Heart left ventricle (tissue), 16 donors: Measurements from ENCODE around the gene DAND5. TPM values are rescaled to one million over a fixed set of nuclear protein-coding genes. Genes with fewer than 3 reads are reported as not detected.

Source experiments
- ATAC-seq, 4 donors: fragments of 200-7000 bp; cut with Tn5 transposase; one replicate each; pipeline ENCODE4 v1.9.1; 2020 to 2022; ENCODE audit warnings: moderate library complexity in 4 of 4, mild to moderate bottlenecking in 3 of 4, moderate number of reproducible peaks in 1 of 4
- DNase-seq, 5 donors: peaks; one replicate each; pipeline ENCODE4 v3.0.0-alpha.2; 2020
- H3K27ac ChIP-seq, 12 donors: fragments of 200-600 bp; sonication (generic) in 4 of 12; one replicate each; pipeline versions ENCODE4 v1.5.0 to v1.8.0; 2016 to 2022; ENCODE audit warnings: mild to moderate bottlenecking in 2 of 12
- H3K27me3 ChIP-seq, 9 donors: fragments of 200-600 bp; sonication (generic) in 2 of 9; one replicate each; pipeline versions ENCODE4 v1.5.1 to v1.8.0; 2016 to 2022; ENCODE audit warnings: mild to moderate bottlenecking in 3 of 9
- H3K36me3 ChIP-seq, 9 donors: fragments of 200-600 bp; sonication (generic) in 2 of 9; one replicate each; pipeline versions ENCODE4 v1.5.0 to v1.8.0; 2018 to 2022; ENCODE audit warnings: mild to moderate bottlenecking in 2 of 9
- H3K4me1 ChIP-seq, 12 donors: fragments of 200-600 bp; sonication (generic) in 4 of 12; one replicate each; pipeline versions ENCODE4 v1.5.0 to v1.8.0; 2016 to 2022; ENCODE audit warnings: mild to moderate bottlenecking in 3 of 12
- H3K4me3 ChIP-seq, 12 donors: fragments of 200-600 bp; sonication (generic) in 4 of 12; one replicate each; pipeline versions ENCODE4 v1.5.0 to v1.8.0; 2017 to 2022; ENCODE audit warnings: mild to moderate bottlenecking in 9 of 12, moderate library complexity in 4 of 12
- H3K9me3 ChIP-seq, 12 donors: fragments of 200-600 bp; sonication (generic) in 4 of 12; one replicate each; pipeline versions ENCODE4 v1.5.0 to v1.8.0; 2016 to 2022; ENCODE audit warnings: mild to moderate bottlenecking in 1 of 12
- POLR2A ChIP-seq, 2 donors: fragments of 450-650 bp; IDR thresholded peaks; one replicate each; pipeline ENCODE4 v1.6.1; 2017; ENCODE audit warnings: antibody characterized with exemption in 2 of 2, mild to moderate bottlenecking in 2 of 2, moderate library complexity in 2 of 2
- WGBS, 4 donors: extraction: QIAGEN DNeasy Blood & Tissue Kit in 2 of 4; methylation state at CpG; one replicate each; pipeline versions ENCODE4 v1.1.5 to v1.1.7; 2013 to 2018; 5-methylcytosine and 5-hydroxymethylcytosine counted together
- intact Hi-C, 10 donors: fragments of 100-400 bp; cut with DNase I; formaldehyde crosslinking; loops; one replicate each; pipeline versions ENCODE4 v1.11.1 to v1.14.2; 2022
- microRNA-seq, 4 donors: library from miRNA; unstranded; fragments of <30 nt; microRNA quantifications; one replicate each; pipeline versions ENCODE4 to v1.2.0, GENCODE V29; 2017 to 2020
- polyA plus RNA-seq, 2 donors: library from polyadenylated mRNA; stranded (reverse); fragments of 200-250 nt; gene quantifications; one replicate each; pipeline ENCODE4 v1.2.3, GENCODE V29; 2013
- total RNA-seq, 9 donors: library from RNA; depleted of rRNA in 2 of 9; stranded (reverse); fragments of >200 nt in 2 of 9; fragmentation: NEBNext Ultra II Directional in 3 of 9; extraction: Animal tissue kit (Norgen Biotek cat#: 25700) in 3 of 9; gene quantifications; one replicate each; pipeline versions ENCODE4 v1.1.0 to v1.2.4, GENCODE V29; 2016 to 2023
- TF ChIP-seq, protein P1 (sequence below), 12 donors: fragments of 200-600 bp; sonication (generic) in 4 of 12; IDR thresholded peaks; one replicate each; pipeline versions ENCODE4 v1.5.0 to v1.8.0; 2018 to 2022; ENCODE audit warnings: antibody characterized with exemption in 12 of 12, mild to moderate bottlenecking in 5 of 12
- donor health status: ischemic (EF 13 %, LVEDD 7.1; RV severe dilation, severe dysfunction).
- donor health status: healthy with polysubstance abuse.
- donor health status: DM: no; HTN: yes; CAD: no.
- donor health status: DM: no; HTN: no; CAD: no.
- donor health status: ischemic (EF 25% LVEDD 6.9; RV normal size, moderate dysfunction).
- donor health status: ischemic (EF 25% LVEDD 5.7; RV mildly dilated, moderate dysfunction).
- donor health status: healthy.
- donor health status: DM: yes; HTN: yes; CAD: no.
- donor health status: ischemic (EF 35%, LVEDD 5.7; RV mildly dilated, moderate dysfunction).
- donor health status: nonischemic (EF 11% LVEDD 7.7; RV severe dilation, severe dysfunction).
- donor health status: DM: yes; HTN: yes; CAD: no.
- donor health status: PGD.
- donor health status: ischemic (EF 29% LVEDD 5.4; RV normal size, mild dysfunction).
- donor health status: nonischemic (EF 23%, LVEDD 6.1; RV moderate dilation, normal function).

Gene DAND5
- total and polyA plus RNA-seq, 11 donors = 1.4 to 13.6 (median 8.4) TPM

DNA sequence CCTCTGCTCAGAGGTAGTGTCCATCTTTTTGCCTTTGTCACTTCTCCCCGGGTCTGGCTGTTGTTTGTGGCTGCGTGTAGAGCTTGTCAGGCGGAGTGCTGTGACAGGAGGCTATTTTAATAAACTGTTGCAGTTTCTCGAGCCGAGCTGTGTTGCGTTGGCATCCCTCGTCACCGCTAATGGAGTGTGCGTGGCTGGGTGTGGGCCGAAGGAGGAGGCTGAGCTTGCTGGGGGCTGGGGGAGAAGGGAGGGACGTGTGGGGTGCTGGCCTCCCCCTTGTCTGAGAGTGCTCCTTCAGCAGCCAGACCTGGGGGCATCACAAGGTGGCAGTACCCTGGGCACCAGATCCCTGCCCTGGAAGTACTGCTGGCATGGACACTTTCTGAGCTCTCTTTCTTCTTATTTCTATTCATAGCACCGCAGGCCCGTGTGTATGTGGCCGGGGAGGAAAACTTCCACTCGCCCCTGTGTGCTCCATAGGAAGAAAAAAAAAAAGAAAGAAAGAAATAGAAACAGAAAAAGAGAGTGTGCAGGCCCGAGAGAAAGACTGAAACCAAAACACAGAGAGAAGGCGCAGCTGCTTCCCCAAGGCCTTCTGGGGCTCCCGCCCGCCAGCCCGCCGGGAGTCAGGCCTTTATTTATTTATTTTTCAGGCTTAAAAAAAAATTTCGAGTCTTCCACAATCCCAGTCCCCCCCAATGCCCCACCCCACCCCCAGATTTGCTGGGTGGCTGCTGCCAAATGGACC, 52.9 kb downstream of the DAND5 start:
- H3K4me3 ChIP-seq = peak overlapping the region in 11 of 12 donors; percentile 24 to 64 (median 50)
- peak in 2 of 5 donors; percentile 64 to 74 for DNase-seq
- no peaks in the 10 kb centered on the region for H3K9me3 ChIP-seq
- intact Hi-C loops = loop anchor here in 5 of 10 donors (5.0 kb wide), 1 partner anchor 40 kb away; no protein-coding TSS in a partner anchor
- H3K36me3 ChIP-seq = peaks cover 0 to 10% (median 3%) of the 10 kb centered on the region in 9 donors
- H3K27ac ChIP-seq = peak overlapping the region; percentile 86 to 97 (median 93)
- H3K4me1 ChIP-seq = peaks cover 8 to 98% (median 82%) of the 10 kb centered on the region in 12 donors
- H3K27me3 ChIP-seq = peaks cover 0 to 11% (median 0%) of the 10 kb centered on the region in 9 donors
- peak; percentile 46 to 57 (median 51) for ATAC-seq
- TF ChIP-seq, protein P1, sequence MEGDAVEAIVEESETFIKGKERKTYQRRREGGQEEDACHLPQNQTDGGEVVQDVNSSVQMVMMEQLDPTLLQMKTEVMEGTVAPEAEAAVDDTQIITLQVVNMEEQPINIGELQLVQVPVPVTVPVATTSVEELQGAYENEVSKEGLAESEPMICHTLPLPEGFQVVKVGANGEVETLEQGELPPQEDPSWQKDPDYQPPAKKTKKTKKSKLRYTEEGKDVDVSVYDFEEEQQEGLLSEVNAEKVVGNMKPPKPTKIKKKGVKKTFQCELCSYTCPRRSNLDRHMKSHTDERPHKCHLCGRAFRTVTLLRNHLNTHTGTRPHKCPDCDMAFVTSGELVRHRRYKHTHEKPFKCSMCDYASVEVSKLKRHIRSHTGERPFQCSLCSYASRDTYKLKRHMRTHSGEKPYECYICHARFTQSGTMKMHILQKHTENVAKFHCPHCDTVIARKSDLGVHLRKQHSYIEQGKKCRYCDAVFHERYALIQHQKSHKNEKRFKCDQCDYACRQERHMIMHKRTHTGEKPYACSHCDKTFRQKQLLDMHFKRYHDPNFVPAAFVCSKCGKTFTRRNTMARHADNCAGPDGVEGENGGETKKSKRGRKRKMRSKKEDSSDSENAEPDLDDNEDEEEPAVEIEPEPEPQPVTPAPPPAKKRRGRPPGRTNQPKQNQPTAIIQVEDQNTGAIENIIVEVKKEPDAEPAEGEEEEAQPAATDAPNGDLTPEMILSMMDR (IDR thresholded peaks at IDR 0.05) = peak in 4 of 12 donors; percentile 7 to 23 (median 11)
- no peak for TF ChIP-seq POLR2A (IDR thresholded peaks at IDR 0.05)
- 6 to 12% (median 8%) methylated on average over 22 of the region's 22 CpGs for WGBS, 4 donors

- DNase-seq = peak; percentile 88 to 93 (median 90)
- Histone ChIP-seq H3K4me3 (peak overlapping the region in 11 of 12 donors; percentile 24 to 64 (median 50)), H3K27ac (peak overlapping the region; percentile 86 to 97 (median 93)), H3K9me3 (no peaks in the 10 kb centered on the region), H3K27me3 (peaks cover 0 to 11% (median 0%) of the 10 kb centered on the region in 9 donors), H3K36me3 (peaks cover 0 to 15% (median 7%) of the 10 kb centered on the region in 9 donors), H3K4me1 (peaks cover 8 to 97% (median 81%) of the 10 kb centered on the region in 12 donors)
- TF ChIP-seq POLR2A (IDR thresholded peaks at IDR 0.05) = no peak
- TF ChIP-seq, protein P1 (IDR thresholded peaks at IDR 0.05) = peak in 2 of 12 donors; percentile 2 to 3
- intact Hi-C loops = loop anchor here in 5 of 10 donors (5.0 kb wide), 1 partner anchor 39 kb away; no protein-coding TSS in a partner anchor
- WGBS, 4 donors = 0 to 6% (median 2%) methylated on average over 30 of the region's 30 CpGs
- ATAC-seq = peak; percentile 83 to 89 (median 84)
Observed at GRCh38 chr19:13022859-13023636, 53.7 kb downstream of the DAND5 start.

- no peak for ATAC-seq
- Histone ChIP-seq H3K4me3 (peak overlapping the region in 11 of 12 donors; percentile 24 to 64 (median 50)), H3K4me1 (peaks cover 8 to 97% (median 81%) of the 10 kb centered on the region in 12 donors), H3K27ac (peak overlapping the region; percentile 86 to 97 (median 93)), H3K27me3 (peaks cover 0 to 11% (median 0%) of the 10 kb centered on the region in 9 donors), H3K36me3 (peaks cover 0 to 21% (median 7%) of the 10 kb centered on the region in 9 donors), H3K9me3 (no peaks in the 10 kb centered on the region)
- intact Hi-C loops = loop anchor here in 5 of 10 donors (5.0 kb wide), 1 partner anchor 39 kb away; no protein-coding TSS in a partner anchor
- 19 to 29% (median 22%) methylated on average over 8 of the region's 8 CpGs for whole genome bisulfite sequencing, 4 donors
- no peak for DNase-seq
- TF ChIP-seq POLR2A (IDR thresholded peaks at IDR 0.05) = no peak
- TF ChIP-seq, protein P1 (IDR thresholded peaks at IDR 0.05) = no peak
Observed at GRCh38 chr19:13023656-13024055, 54.3 kb downstream of the DAND5 start.

Small RNA genes lying within 50 kb of the gene (microRNA-seq; reads per million reads assigned to microRNA genes)
- gene MIR5695 (0 reads per million in 4 donors), gene MIR6515 (0.77 to 2.6 (median 1.4) reads per million in 4 donors)

Other genes starting within 250 kb of the DAND5 start
- 10 to 100 TPM; 33.7 to 57.4 (median 42.6) TPM for gene TNPO2, start 245.6 kb upstream of the DAND5 start, total RNA-seq
- gene TNPO2, start 245.6 kb upstream of the DAND5 start, polyA plus RNA-seq = 10 to 100 TPM; 18.0 to 29.2 TPM
- 100 to 1,000 TPM in 6 of 9 donors, 10 to 100 TPM in 3; 90.4 to 305 (median 118) TPM for gene TRIR, start 234.9 kb upstream of the DAND5 start, total RNA-seq
- 100 to 1,000 TPM; 226 to 234 TPM for gene TRIR, start 234.9 kb upstream of the DAND5 start, polyA plus RNA-seq
- gene GET3, start 232.1 kb upstream of the DAND5 start, total RNA-seq = 10 to 100 TPM; 54.3 to 81.5 (median 61.8) TPM
- gene GET3, start 232.1 kb upstream of the DAND5 start, polyA plus RNA-seq = 100 to 1,000 TPM in 1 of 2 donors, 10 to 100 TPM in 1; 76.3 to 133 TPM
- gene BEST2, start 217.8 kb upstream of the DAND5 start, total RNA-seq = not detected
- not detected for gene BEST2, start 217.8 kb upstream of the DAND5 start, polyA plus RNA-seq
- 10 to 100 TPM; 45.5 to 90.1 (median 62.6) TPM for gene HOOK2, start 194.0 kb upstream of the DAND5 start, total RNA-seq
- gene HOOK2, start 194.0 kb upstream of the DAND5 start, polyA plus RNA-seq = 10 to 100 TPM; 29.9 to 83.5 TPM
- gene JUNB, start 178.1 kb upstream of the DAND5 start, total RNA-seq = 100 to 1,000 TPM in 4 of 9 donors, 10 to 100 TPM in 5; 19.6 to 205 (median 67.6) TPM
- 10 to 100 TPM; 29.6 to 52.9 TPM for gene JUNB, start 178.1 kb upstream of the DAND5 start, polyA plus RNA-seq
- 1,000 to 10,000 TPM in 2 of 9 donors, 100 to 1,000 TPM in 7; 435 to 1,432 (median 684) TPM for gene PRDX2, start 167.8 kb upstream of the DAND5 start, total RNA-seq
- gene PRDX2, start 167.8 kb upstream of the DAND5 start, polyA plus RNA-seq = 100 to 1,000 TPM; 544 to 645 TPM
- 1 to 10 TPM in 7 of 9 donors, not detected in 2; 1.2 to 6.8 (median 2.2) TPM for gene THSD8, start 167.5 kb upstream of the DAND5 start, total RNA-seq
- gene THSD8, start 167.5 kb upstream of the DAND5 start, polyA plus RNA-seq = 1 to 10 TPM in 1 of 2 donors, under 1 TPM in 1; 0.35 to 3.2 TPM
- gene RNASEH2A, start 163.0 kb upstream of the DAND5 start, total RNA-seq = 1 to 10 TPM in 8 of 9 donors, under 1 TPM in 1; 0.63 to 7.6 (median 4.0) TPM
- gene RNASEH2A, start 163.0 kb upstream of the DAND5 start, polyA plus RNA-seq = 1 to 10 TPM; 1.3 to 8.6 TPM
- gene RTBDN, start 135.0 kb upstream of the DAND5 start, total RNA-seq = not detected
- not detected for gene RTBDN, start 135.0 kb upstream of the DAND5 start, polyA plus RNA-seq
- 1 to 10 TPM in 2 of 9 donors, under 1 TPM in 4, not detected in 3; 0.27 to 1.7 (median 0.31) TPM for gene MAST1, start 131.1 kb upstream of the DAND5 start, total RNA-seq
- under 1 TPM; 0.15 to 0.37 TPM for gene MAST1, start 131.1 kb upstream of the DAND5 start, polyA plus RNA-seq
- 10 to 100 TPM; 15.9 to 41.1 (median 23.3) TPM for gene DNASE2, start 88.1 kb upstream of the DAND5 start, total RNA-seq
- 10 to 100 TPM; 11.7 to 31.7 TPM for gene DNASE2, start 88.1 kb upstream of the DAND5 start, polyA plus RNA-seq
- gene KLF1, start 82.4 kb upstream of the DAND5 start, total RNA-seq = under 1 TPM in 2 of 9 donors, not detected in 7; 0.19 to 0.25 TPM
- not detected for gene KLF1, start 82.4 kb upstream of the DAND5 start, polyA plus RNA-seq
- gene GCDH, start 78.4 kb upstream of the DAND5 start, total RNA-seq = 100 to 1,000 TPM in 1 of 9 donors, 10 to 100 TPM in 8; 29.8 to 105 (median 46.7) TPM
- gene GCDH, start 78.4 kb upstream of the DAND5 start, polyA plus RNA-seq = 100 to 1,000 TPM in 1 of 2 donors, 10 to 100 TPM in 1; 28.7 to 107 TPM
- under 1 TPM in 1 of 9 donors, not detected in 8; 0.24 TPM for gene SYCE2, start 50.3 kb upstream of the DAND5 start, total RNA-seq
- gene SYCE2, start 50.3 kb upstream of the DAND5 start, polyA plus RNA-seq = under 1 TPM in 1 of 2 donors, not detected in 1; 0.06 TPM
- gene FARSA, start 35.9 kb upstream of the DAND5 start, total RNA-seq = 10 to 100 TPM; 35.0 to 49.6 (median 40.6) TPM
- 100 to 1,000 TPM in 1 of 2 donors, 10 to 100 TPM in 1; 37.3 to 104 TPM for gene FARSA, start 35.9 kb upstream of the DAND5 start, polyA plus RNA-seq
- gene CALR, start 31.0 kb upstream of the DAND5 start, total RNA-seq = 100 to 1,000 TPM; 231 to 816 (median 380) TPM
- gene CALR, start 31.0 kb upstream of the DAND5 start, polyA plus RNA-seq = 100 to 1,000 TPM; 227 to 771 TPM
- 100 to 1,000 TPM; 130 to 272 (median 161) TPM for gene RAD23A, start 23.7 kb upstream of the DAND5 start, total RNA-seq
- gene RAD23A, start 23.7 kb upstream of the DAND5 start, polyA plus RNA-seq = 100 to 1,000 TPM; 186 to 212 TPM
- 10 to 100 TPM; 17.2 to 63.6 (median 27.2) TPM for gene GADD45GIP1, start 12.4 kb upstream of the DAND5 start, total RNA-seq
- gene GADD45GIP1, start 12.4 kb upstream of the DAND5 start, polyA plus RNA-seq = 100 to 1,000 TPM in 1 of 2 donors, 10 to 100 TPM in 1; 64.9 to 119 TPM
- 100 to 1,000 TPM in 8 of 9 donors, 10 to 100 TPM in 1; 81.4 to 147 (median 122) TPM for gene NFIX, start 25.9 kb downstream of the DAND5 start, total RNA-seq
- gene NFIX, start 25.9 kb downstream of the DAND5 start, polyA plus RNA-seq = 10 to 100 TPM; 42.1 to 55.2 TPM
- 10 to 100 TPM in 3 of 9 donors, 1 to 10 TPM in 6; 5.2 to 19.1 (median 8.3) TPM for gene LYL1, start 133.3 kb downstream of the DAND5 start, total RNA-seq
- gene LYL1, start 133.3 kb downstream of the DAND5 start, polyA plus RNA-seq = 1 to 10 TPM; 7.7 to 8.4 TPM
- 10 to 100 TPM; 15.1 to 22.6 (median 16.2) TPM for gene TRMT1, start 147.2 kb downstream of the DAND5 start, total RNA-seq
- gene TRMT1, start 147.2 kb downstream of the DAND5 start, polyA plus RNA-seq = 10 to 100 TPM; 26.4 to 32.4 TPM
- gene NACC1, start 148.7 kb downstream of the DAND5 start, total RNA-seq = 10 to 100 TPM; 28.7 to 88.2 (median 41.8) TPM
- 10 to 100 TPM; 49.6 to 74.2 TPM for gene NACC1, start 148.7 kb downstream of the DAND5 start, polyA plus RNA-seq
- gene STX10, start 180.8 kb downstream of the DAND5 start, total RNA-seq = 10 to 100 TPM; 24.0 to 48.8 (median 35.8) TPM
- gene STX10, start 180.8 kb downstream of the DAND5 start, polyA plus RNA-seq = 10 to 100 TPM; 52.5 to 64.7 TPM
- gene IER2, start 180.8 kb downstream of the DAND5 start, total RNA-seq = 100 to 1,000 TPM in 1 of 9 donors, 10 to 100 TPM in 8; 17.6 to 101 (median 29.1) TPM
- gene IER2, start 180.8 kb downstream of the DAND5 start, polyA plus RNA-seq = 10 to 100 TPM; 21.8 to 35.7 TPM